Measurements from ENCODE around the gene DNAJC11.
"Not testable (repeated sequence)": the region's sequence is repeated elsewhere in the genome, so short reads cannot be mapped to it uniquely, and the experiment has no call there.

The DNAJC11 gene

GRCh38 chr1:6648556-6648955, 53.1 kb downstream of the DNAJC11 start:
- no peak for DNase-seq

- no peak for DNase-seq
Observed at GRCh38 chr1:6646499-6647148, 55.0 kb downstream of the DNAJC11 start.

GRCh38 chr1:6645018-6645417, 56.6 kb downstream of the DNAJC11 start:
- DNase-seq, result no peak

GRCh38 chr1:6640867-6641266, 60.7 kb downstream of the DNAJC11 start:
- DNase-seq, result not testable (repeated sequence)

GRCh38 chr1:6638226-6638625, 63.4 kb downstream of the DNAJC11 start:
- DNase-seq, result no peak

GRCh38 chr1:6637770-6638169, 63.8 kb downstream of the DNAJC11 start:
- DNase-seq, result no peak

- DNase-seq, result not testable (repeated sequence)
Observed at GRCh38 chr1:6636778-6637177, 64.8 kb downstream of the DNAJC11 start.

- DNase-seq, result no peak
Observed at GRCh38 chr1:6635910-6636760, 65.5 kb downstream of the DNAJC11 start.

GRCh38 chr1:6635161-6635909, 66.3 kb downstream of the DNAJC11 start:
- DNase-seq, result no peak

- no peak for DNase-seq
Observed at GRCh38 chr1:6634371-6635052, 67.1 kb downstream of the DNAJC11 start.

- no peak for DNase-seq
Observed at GRCh38 chr1:6632588-6633514, 68.8 kb downstream of the DNAJC11 start.

- no peak for DNase-seq
Observed at GRCh38 chr1:6631058-6631457, 70.6 kb downstream of the DNAJC11 start.

GRCh38 chr1:6630027-6630426, 71.6 kb downstream of the DNAJC11 start:
- DNase-seq, result no peak

- DNase-seq, result no peak
Observed at GRCh38 chr1:6628971-6629479, 72.6 kb downstream of the DNAJC11 start.

- DNase-seq, result no peak
Observed at GRCh38 chr1:6627841-6628545, 73.6 kb downstream of the DNAJC11 start.

GRCh38 chr1:6627031-6627430, 74.6 kb downstream of the DNAJC11 start:
- no peak for DNase-seq

- no peak for DNase-seq
Observed at GRCh38 chr1:6625584-6626149, 75.9 kb downstream of the DNAJC11 start.

GRCh38 chr1:6624710-6625583, 76.7 kb downstream of the DNAJC11 start, which contains the start of gene THAP3:
THAP3 (plus strand) TSS chr1:6624868; CDS start chr1:6625219, 351 bp downstream.
- DNase-seq, result peak; percentile 24

GRCh38 chr1:6623269-6623965, 78.2 kb downstream of the DNAJC11 start:
- DNase-seq, result no peak

Data from GF-D8 (cell line).